Neural progenitor cell (in vitro differentiated cells): Measurements from ENCODE around the gene ADA. TPM values are rescaled to one million over a fixed set of nuclear protein-coding genes. Genes with fewer than 3 reads are reported as not detected.

Experiments used
- DNase-seq: peaks from one replicate; pipeline ENCODE4 v3.0.0-alpha.2; 2016; ENCODE audit warnings: low spot score
- H2AFZ ChIP-seq: fragments of 200-600 bp; sonication (generic); replicated peaks from 2 replicates; pipeline ENCODE4 v1.6.1; 2016; ENCODE audit warnings: antibody characterized with exemption
- H3F3A ChIP-seq: fragments of 200-600 bp; sonication (generic); 2 replicates; pipeline ENCODE4 v1.6.1; 2016; ENCODE audit warnings: antibody characterized with exemption, low read depth
- H3K27ac ChIP-seq: fragments of 200-600 bp; sonication (generic); 2 replicates; pipeline ENCODE4 v1.5.1; 2016; ENCODE audit warnings: mild to moderate bottlenecking
- H3K27me3 ChIP-seq: fragments of 200-600 bp; sonication (generic); 2 replicates; pipeline ENCODE4 v1.6.1; 2016; ENCODE audit warnings: mild to moderate bottlenecking, moderate library complexity
- H3K36me3 ChIP-seq: fragments of 200-600 bp; sonication (generic); 2 replicates; pipeline ENCODE4 v1.5.1; 2016
- H3K4me1 ChIP-seq: fragments of 200-600 bp; sonication (generic); 2 replicates; pipeline ENCODE4 v1.6.1; 2016; ENCODE audit warnings: mixed run types
- H3K4me2 ChIP-seq: fragments of 200-600 bp; sonication (generic); 2 replicates; pipeline ENCODE4 v1.6.1; 2016
- H3K4me3 ChIP-seq: fragments of 200-600 bp; sonication (generic); 2 replicates; pipeline ENCODE4 v1.5.1; 2016
- H3K79me2 ChIP-seq: fragments of 200-600 bp; sonication (generic); 2 replicates; pipeline ENCODE4 v1.6.1; 2016; ENCODE audit warnings: low read depth
- H3K9ac ChIP-seq: fragments of 200-600 bp; sonication (generic); 2 replicates; pipeline ENCODE4 v1.6.1; 2016
- H3K9me3 ChIP-seq: fragments of 200-600 bp; sonication (generic); 2 replicates; pipeline ENCODE4 v1.5.1; 2016; ENCODE audit warnings: low read depth
- H4K20me1 ChIP-seq: fragments of 200-600 bp; sonication (generic); 2 replicates; pipeline ENCODE4 v1.6.1; 2016; ENCODE audit warnings: low read depth
- H3K27ac Mint-ChIP-seq: 3 replicates; pipeline ENCODE4 v1.8.0; 2021; ENCODE audit warnings: mixed read lengths
- H3K27me3 Mint-ChIP-seq: 2 replicates; pipeline ENCODE4 v1.8.0; 2022; ENCODE audit warnings: low read depth, mild to moderate bottlenecking, inconsistent platforms, moderate library complexity, mixed read lengths; ENCODE audit not compliant: insufficient read depth
- H3K36me3 Mint-ChIP-seq: 3 replicates; pipeline ENCODE4 v1.8.0; 2021; ENCODE audit warnings: mixed read lengths
- H3K4me1 Mint-ChIP-seq: 3 replicates; pipeline ENCODE4 v1.8.0; 2021; ENCODE audit warnings: mixed read lengths
- H3K4me3 Mint-ChIP-seq: 3 replicates; pipeline ENCODE4 v1.8.0; 2021; ENCODE audit warnings: mild to moderate bottlenecking, moderate library complexity, mixed read lengths
- H3K9me3 Mint-ChIP-seq: 3 replicates; pipeline ENCODE4 v1.8.0; 2020; ENCODE audit warnings: mixed read lengths
- CTCF ChIP-seq: fragments of 200-600 bp; sonication (generic); IDR thresholded peaks from 2 replicates; pipeline ENCODE4 v1.5.1; 2017; ENCODE audit warnings: antibody characterized with exemption, mild to moderate bottlenecking
- EZH2 ChIP-seq: fragments of 200-600 bp; sonication (generic); IDR thresholded peaks from 2 replicates; pipeline ENCODE4 v1.6.1; 2017; ENCODE audit warnings: antibody characterized with exemption, mild to moderate bottlenecking, moderate library complexity
- EZH2phosphoT487 ChIP-seq: fragments of 200-600 bp; sonication (generic); IDR thresholded peaks from 2 replicates; pipeline ENCODE4 v1.6.1; 2017; ENCODE audit warnings: antibody characterized with exemption
- total RNA-seq: library from RNA; depleted of rRNA; stranded (reverse); fragments of >200 nt; gene quantifications from 2 replicates; pipeline ENCODE4 v1.2.3, GENCODE V29; 2015; ENCODE audit warnings: low replicate concordance

Gene ADA
- total RNA-seq, 1 donor from 2014 or later: 29.7 TPM

GRCh38 chr20:44641325-44641724 lies 10.2 kb downstream of the ADA start:
- Mint-ChIP-seq H3K36me3 (peaks cover 4% of the 10 kb centered on the region), H3K27me3 (peaks cover 6% of the 10 kb centered on the region), H3K4me3 (peak overlapping the region; percentile 3), H3K9me3 (peaks cover 6% of the 10 kb centered on the region), H3K27ac (peak overlapping the region; percentile 87), H3K4me1 (peaks cover 47% of the 10 kb centered on the region)
- TF ChIP-seq EZH2phosphoT487: no peak
- TF ChIP-seq CTCF: no peak
- TF ChIP-seq EZH2: no peak
- H3K4me1 ChIP-seq: peaks cover 34% of the 10 kb centered on the region
- no peak overlapping the region for H3K9ac ChIP-seq
- H3K27me3 ChIP-seq: no peaks in the 10 kb centered on the region
- H3K4me3 ChIP-seq: no peak overlapping the region
- no peak overlapping the region for H3K4me2 ChIP-seq
- no peaks in the 10 kb centered on the region for H4K20me1 ChIP-seq
- no peak overlapping the region for H3K27ac ChIP-seq
- no peaks in the 10 kb centered on the region for H3K36me3 ChIP-seq
- no peak overlapping the region for H2AFZ ChIP-seq
- H3F3A ChIP-seq: peaks cover 27% of the 10 kb centered on the region
- DNase-seq: no peak
- no peaks in the 10 kb centered on the region for H3K79me2 ChIP-seq
- no peaks in the 10 kb centered on the region for H3K9me3 ChIP-seq

- no peak overlapping the region for H3K9ac ChIP-seq
- no peaks in the 10 kb centered on the region for H3K9me3 ChIP-seq
- H3K4me1 ChIP-seq: peaks cover 26% of the 10 kb centered on the region
- H3K4me2 ChIP-seq: no peak overlapping the region
- no peak for TF ChIP-seq EZH2
- no peak for TF ChIP-seq CTCF
- no peak for TF ChIP-seq EZH2phosphoT487
- no peaks in the 10 kb centered on the region for H3K36me3 ChIP-seq
- H3K27ac ChIP-seq: no peak overlapping the region
- no peak for DNase-seq
- H3K27me3 ChIP-seq: no peaks in the 10 kb centered on the region
- H3K27me3 Mint-ChIP-seq: peaks cover 4% of the 10 kb centered on the region
- no peaks in the 10 kb centered on the region for H4K20me1 ChIP-seq
- H3F3A ChIP-seq: peaks cover 19% of the 10 kb centered on the region
- H3K27ac Mint-ChIP-seq: no peak overlapping the region
- H2AFZ ChIP-seq: no peak overlapping the region
- peaks cover 4% of the 10 kb centered on the region for H3K36me3 Mint-ChIP-seq
- H3K4me1 Mint-ChIP-seq: peaks cover 41% of the 10 kb centered on the region
- peaks cover 6% of the 10 kb centered on the region for H3K9me3 Mint-ChIP-seq
- no peak overlapping the region for H3K4me3 Mint-ChIP-seq
- no peak overlapping the region for H3K4me3 ChIP-seq
- no peaks in the 10 kb centered on the region for H3K79me2 ChIP-seq
Observed at GRCh38 chr20:44640522-44640921, 11.0 kb downstream of the ADA start.

GRCh38 chr20:44637522-44638372 lies 13.8 kb downstream of the ADA start:
- Mint-ChIP-seq H3K27ac (no peak overlapping the region), H3K4me1 (peaks cover 23% of the 10 kb centered on the region), H3K36me3 (peaks cover 4% of the 10 kb centered on the region), H3K4me3 (no peak overlapping the region), H3K9me3 (peaks cover 6% of the 10 kb centered on the region), H3K27me3 (peaks cover 4% of the 10 kb centered on the region)
- no peaks in the 10 kb centered on the region for H3K9me3 ChIP-seq
- TF ChIP-seq EZH2phosphoT487: no peak
- TF ChIP-seq CTCF: no peak
- no peak for TF ChIP-seq EZH2
- no peaks in the 10 kb centered on the region for H3K36me3 ChIP-seq
- DNase-seq: no peak
- no peaks in the 10 kb centered on the region for H3K27me3 ChIP-seq
- no peak overlapping the region for H3K4me2 ChIP-seq
- H4K20me1 ChIP-seq: no peaks in the 10 kb centered on the region
- no peak overlapping the region for H3K9ac ChIP-seq
- no peak overlapping the region for H3K4me3 ChIP-seq
- peaks cover 11% of the 10 kb centered on the region for H3K4me1 ChIP-seq
- no peak overlapping the region for H3K27ac ChIP-seq
- H3K79me2 ChIP-seq: no peaks in the 10 kb centered on the region
- peaks cover 8% of the 10 kb centered on the region for H3F3A ChIP-seq
- H2AFZ ChIP-seq: no peak overlapping the region
